Esophagus squamous epithelium (tissue), 4 donors: Measurements from ENCODE around the gene MLLT1.

Experiments used
- CTCF ChIP-seq, 6 experiments: fragments of 450-650 bp in 4 of 6; fragments of 200-600 bp in 2 of 6; sonication (generic) in 2 of 6; IDR thresholded peaks; one replicate each; pipeline ENCODE4 v1.5.1; 2016 to 2019; ENCODE audit warnings: antibody characterized with exemption in 6 of 6, mild to moderate bottlenecking in 4 of 6, moderate library complexity in 4 of 6
- POLR2A ChIP-seq, 4 donors: fragments of 450-650 bp; IDR thresholded peaks; one replicate each; pipeline ENCODE4 v1.6.1; 2017; ENCODE audit warnings: antibody characterized with exemption in 4 of 4, mild to moderate bottlenecking in 4 of 4, moderate library complexity in 3 of 4

- TF ChIP-seq CTCF (IDR thresholded peaks at IDR 0.05) (no peak), POLR2A (IDR thresholded peaks at IDR 0.05) (no peak)
These were observed 53.8 kb downstream of the MLLT1 start for GRCh38 chr19:6226012-6226411.
